ENCODE data around the gene SETD4. TPM values are rescaled to one million over a fixed set of nuclear protein-coding genes. Genes with fewer than 3 reads are reported as not detected.
"Not testable (repeated sequence)": the region's sequence is repeated elsewhere in the genome, so short reads cannot be mapped to it uniquely, and the experiment has no call there.

SETD4 gene
- total RNA-seq, 1 donor from 2014 or later = 35.9 TPM

- Histone ChIP-seq H3K36me3 (no peaks in the 10 kb centered on the region), H3K27me3 (no peaks in the 10 kb centered on the region), H3K4me3 (no peak overlapping the region), H3K27ac (no peak overlapping the region), H3K9me3 (no peaks in the 10 kb centered on the region), H3K4me1 (no peaks in the 10 kb centered on the region)
- DNase-seq (ENCODE audit: low spot score in 2 of 2) = no peak
- intact Hi-C loops (cut with DNase I) = no loop called here
- TF ChIP-seq, protein P1, sequence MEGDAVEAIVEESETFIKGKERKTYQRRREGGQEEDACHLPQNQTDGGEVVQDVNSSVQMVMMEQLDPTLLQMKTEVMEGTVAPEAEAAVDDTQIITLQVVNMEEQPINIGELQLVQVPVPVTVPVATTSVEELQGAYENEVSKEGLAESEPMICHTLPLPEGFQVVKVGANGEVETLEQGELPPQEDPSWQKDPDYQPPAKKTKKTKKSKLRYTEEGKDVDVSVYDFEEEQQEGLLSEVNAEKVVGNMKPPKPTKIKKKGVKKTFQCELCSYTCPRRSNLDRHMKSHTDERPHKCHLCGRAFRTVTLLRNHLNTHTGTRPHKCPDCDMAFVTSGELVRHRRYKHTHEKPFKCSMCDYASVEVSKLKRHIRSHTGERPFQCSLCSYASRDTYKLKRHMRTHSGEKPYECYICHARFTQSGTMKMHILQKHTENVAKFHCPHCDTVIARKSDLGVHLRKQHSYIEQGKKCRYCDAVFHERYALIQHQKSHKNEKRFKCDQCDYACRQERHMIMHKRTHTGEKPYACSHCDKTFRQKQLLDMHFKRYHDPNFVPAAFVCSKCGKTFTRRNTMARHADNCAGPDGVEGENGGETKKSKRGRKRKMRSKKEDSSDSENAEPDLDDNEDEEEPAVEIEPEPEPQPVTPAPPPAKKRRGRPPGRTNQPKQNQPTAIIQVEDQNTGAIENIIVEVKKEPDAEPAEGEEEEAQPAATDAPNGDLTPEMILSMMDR (IDR thresholded peaks at IDR 0.05) = no peak
Measured at GRCh38 chr21:36100971-36101641, 40.8 kb upstream of the SETD4 start.

DNA sequence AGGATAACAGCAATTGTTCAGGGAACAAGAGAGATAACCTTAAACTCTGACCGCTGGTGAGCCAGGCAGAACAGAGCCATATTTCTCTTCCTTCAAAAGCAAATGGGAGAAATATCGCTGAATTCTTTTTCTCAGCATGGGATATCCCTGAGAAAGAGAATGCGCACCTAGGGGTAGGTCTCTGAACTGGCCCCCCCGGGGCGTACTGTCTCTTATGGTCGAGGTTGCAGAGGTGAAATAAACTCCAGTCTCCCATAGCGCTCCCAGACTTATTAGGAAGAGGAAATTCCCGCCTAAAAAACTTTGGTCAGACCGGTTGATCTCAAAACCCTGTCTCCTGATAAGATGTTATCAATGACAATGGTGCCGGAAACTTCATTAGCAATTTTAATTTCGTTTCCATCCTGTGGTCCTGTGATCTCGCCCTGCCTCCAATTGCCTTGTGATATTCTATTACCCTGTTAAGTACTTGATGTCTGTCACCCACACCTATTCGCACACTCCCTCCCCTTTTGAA is 39.4 kb upstream of the SETD4 start:
- H3K36me3 ChIP-seq; intact Hi-C loops (cut with DNase I); H3K9me3 ChIP-seq; H3K4me1 ChIP-seq; DNase-seq (ENCODE audit: low spot score in 2 of 2); H3K27ac ChIP-seq; H3K4me3 ChIP-seq; H3K27me3 ChIP-seq: not testable (repeated sequence)

GRCh38 chr21:36099000-36099399 is 38.7 kb upstream of the SETD4 start:
- Histone ChIP-seq H3K9me3 (no peaks in the 10 kb centered on the region), H3K27me3 (no peaks in the 10 kb centered on the region), H3K4me3 (no peak overlapping the region), H3K4me1 (no peaks in the 10 kb centered on the region), H3K27ac (no peak overlapping the region), H3K36me3 (no peaks in the 10 kb centered on the region)
- TF ChIP-seq, protein P1 (IDR thresholded peaks at IDR 0.05) = no peak
- intact Hi-C loops (cut with DNase I) = no loop called here
- DNase-seq (ENCODE audit: low spot score in 2 of 2) = no peak

DNA sequence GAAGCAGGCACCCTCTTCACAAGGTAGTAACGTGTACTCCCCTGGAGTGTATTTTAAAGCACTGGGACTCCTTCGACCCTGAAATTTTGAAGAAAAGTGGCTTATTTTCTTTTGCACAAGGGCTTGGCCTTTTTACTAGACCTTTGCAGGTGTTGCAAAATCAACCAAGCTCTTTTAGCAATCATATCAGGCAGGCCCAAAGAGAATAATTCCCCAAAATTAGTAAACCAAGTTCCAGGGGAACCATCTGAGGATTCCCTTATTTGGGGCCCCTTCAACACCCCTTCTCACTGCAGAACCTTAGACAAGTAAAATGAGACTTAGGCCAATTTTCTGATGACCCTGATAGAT is 37.8 kb upstream of the SETD4 start:
- Histone ChIP-seq H3K27ac (no peak overlapping the region), H3K27me3 (no peaks in the 10 kb centered on the region), H3K4me3 (no peak overlapping the region), H3K4me1 (no peaks in the 10 kb centered on the region), H3K36me3 (no peaks in the 10 kb centered on the region), H3K9me3 (no peaks in the 10 kb centered on the region)
- DNase-seq (ENCODE audit: low spot score in 2 of 2) = no peak
- intact Hi-C loops (cut with DNase I) = no loop called here
- TF ChIP-seq, protein P1 (IDR thresholded peaks at IDR 0.05) = no peak

DNA sequence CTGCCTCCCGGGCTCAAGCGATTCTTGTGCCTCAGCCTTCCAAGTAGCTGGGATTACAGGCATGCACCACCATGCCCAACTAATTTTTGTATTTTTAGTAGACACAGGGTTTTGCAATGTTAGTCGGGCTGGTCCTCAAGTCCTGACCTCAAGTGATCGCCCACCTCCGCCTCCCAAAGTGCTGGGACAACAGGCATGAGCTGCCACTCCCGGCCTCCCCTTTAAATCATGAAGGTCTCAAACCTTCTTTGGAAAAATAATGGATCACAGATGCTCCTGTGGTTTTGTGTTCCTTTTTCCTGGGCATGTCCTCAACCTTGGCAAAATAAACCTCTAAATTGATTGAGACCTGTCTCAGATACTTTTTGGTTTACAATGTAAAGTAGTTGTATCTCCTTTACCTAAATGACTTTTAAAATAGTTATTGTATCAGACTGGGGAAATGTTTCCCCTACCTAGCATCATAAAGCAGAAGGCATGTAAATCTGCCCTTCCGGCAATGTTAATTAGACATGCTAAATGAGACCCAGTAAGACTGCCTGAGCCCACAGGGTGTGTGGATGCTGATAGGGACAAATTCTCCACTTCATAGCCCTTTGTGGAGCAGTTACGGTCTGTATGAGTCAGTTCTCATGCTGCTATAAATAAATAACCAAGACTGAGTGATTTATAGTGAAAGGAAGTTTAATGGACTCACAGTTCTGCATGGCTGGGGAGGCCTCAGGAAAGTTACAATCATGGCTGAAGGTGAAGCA is 37.3 kb upstream of the SETD4 start:
- Histone ChIP-seq H3K4me3 (no peak overlapping the region), H3K36me3 (no peaks in the 10 kb centered on the region), H3K27me3 (no peaks in the 10 kb centered on the region), H3K27ac (peak overlapping the region in 1 of 2 donors; percentile 8), H3K4me1 (no peaks in the 10 kb centered on the region), H3K9me3 (no peaks in the 10 kb centered on the region)
- no peak for DNase-seq (ENCODE audit: low spot score in 2 of 2)
- intact Hi-C loops (cut with DNase I) = no loop called here
- TF ChIP-seq, protein P1 (IDR thresholded peaks at IDR 0.05) = no peak

All from ascending aorta (tissue), 2 donors.